Limb (tissue), 2 donors: ENCODE measurements around the gene RBM11.

Experiments used
- DNase-seq, 2 donors: peaks; one replicate each; pipeline ENCODE4 v3.0.0-alpha.2; 2016; ENCODE audit errors: extremely low spot score in 2 of 2

RBM11 gene

GRCh38 chr21:14271053-14271452 is 55.1 kb downstream of the RBM11 start:
- DNase-seq, result no peak

- no peak for DNase-seq
Measured at GRCh38 chr21:14271641-14272040, 55.7 kb downstream of the RBM11 start.

- peak; percentile 22 to 53 for DNase-seq
Measured at GRCh38 chr21:14273736-14274538, 58.0 kb downstream of the RBM11 start.

GRCh38 chr21:14275702-14276205 is 59.8 kb downstream of the RBM11 start:
- DNase-seq, result no peak
